GM23338 (cell line): ENCODE measurements around the gene NDST3. TPM values are rescaled to one million over a fixed set of nuclear protein-coding genes. Genes with fewer than 3 reads are reported as not detected.

Experiments used
- ATAC-seq: fragments of 200-7000 bp; cut with Tn5 transposase; 3 replicates; pipeline ENCODE4 v1.9.1; 2020
- DNase-seq: peaks from one replicate; pipeline ENCODE4 v3.0.0-alpha.2; 2015; ENCODE audit warnings: low spot score
- H2AFZ ChIP-seq: fragments of 200-600 bp; sonication (generic); 2 replicates; pipeline ENCODE4 v1.8.0; 2016; ENCODE audit warnings: antibody characterized with exemption, mild to moderate bottlenecking, moderate library complexity
- H3F3A ChIP-seq: fragments of 200-600 bp; sonication (generic); replicated peaks from 2 replicates; pipeline ENCODE4 v1.8.0; 2017; ENCODE audit warnings: antibody characterized with exemption, mixed run types, low read depth
- H3K27ac ChIP-seq: fragments of 200-600 bp; sonication (generic); 2 replicates; pipeline ENCODE4 v1.6.1; 2016; ENCODE audit warnings: low read depth
- H3K27me3 ChIP-seq: fragments of 200-600 bp; sonication (generic); 2 replicates; pipeline ENCODE4 v1.8.0; 2016; ENCODE audit warnings: mild to moderate bottlenecking, mixed run types, moderate library complexity; ENCODE audit not compliant: insufficient read depth
- H3K36me3 ChIP-seq: fragments of 200-600 bp; sonication (generic); 2 replicates; pipeline ENCODE4 v1.8.0; 2016; ENCODE audit warnings: mild to moderate bottlenecking; ENCODE audit not compliant: insufficient read depth
- H3K4me1 ChIP-seq: fragments of 200-600 bp; sonication (generic); 2 replicates; pipeline ENCODE4 v1.8.0; 2016; ENCODE audit warnings: mild to moderate bottlenecking, moderate library complexity; ENCODE audit not compliant: insufficient read depth
- H3K4me2 ChIP-seq: fragments of 200-600 bp; sonication (generic); 2 replicates; pipeline ENCODE4 v1.7.1; 2017; ENCODE audit warnings: mixed run types
- H3K4me3 ChIP-seq: fragments of 200-600 bp; sonication (generic); 2 replicates; pipeline ENCODE4 v1.6.1; 2016; ENCODE audit warnings: mixed run types
- H3K79me2 ChIP-seq: fragments of 200-600 bp; sonication (generic); replicated peaks from 2 replicates; pipeline ENCODE4 v1.8.0; 2017; ENCODE audit warnings: mild to moderate bottlenecking; ENCODE audit not compliant: insufficient read depth
- H3K9me2 ChIP-seq: fragments of 200-600 bp; sonication (generic); 2 replicates; pipeline ENCODE4 v1.8.0; 2017; ENCODE audit not compliant: insufficient read depth
- H4K20me1 ChIP-seq: fragments of 200-600 bp; sonication (generic); replicated peaks from 2 replicates; pipeline ENCODE4 v1.8.0; 2017; ENCODE audit warnings: mild to moderate bottlenecking; ENCODE audit not compliant: insufficient read depth
- H3K27ac Mint-ChIP-seq: 2 replicates; pipeline ENCODE4 v1.8.0; 2020; ENCODE audit warnings: inconsistent platforms, mild to moderate bottlenecking, moderate library complexity, mixed read lengths
- H3K27me3 Mint-ChIP-seq: 3 replicates; pipeline ENCODE4 v1.8.0; 2022; ENCODE audit warnings: low read depth, mild to moderate bottlenecking, moderate library complexity, mixed read lengths, inconsistent platforms; ENCODE audit not compliant: insufficient read depth, poor library complexity
- H3K36me3 Mint-ChIP-seq: 3 replicates; pipeline ENCODE4 v1.8.0; 2021; ENCODE audit warnings: low read depth, mild to moderate bottlenecking, inconsistent platforms, moderate library complexity, mixed read lengths
- H3K4me1 Mint-ChIP-seq: 3 replicates; pipeline ENCODE4 v1.8.0; 2020; ENCODE audit warnings: mild to moderate bottlenecking, inconsistent platforms, mixed read lengths
- H3K4me3 Mint-ChIP-seq: 3 replicates; pipeline ENCODE4 v1.8.0; 2021; ENCODE audit warnings: moderate library complexity, mild to moderate bottlenecking, inconsistent platforms, mixed read lengths
- H3K9me3 Mint-ChIP-seq: 3 replicates; pipeline ENCODE4 v1.8.0; 2020; ENCODE audit warnings: moderate library complexity, mild to moderate bottlenecking, inconsistent platforms, mixed read lengths
- EZH2 ChIP-seq: fragments of 200-600 bp; sonication (generic); IDR thresholded peaks from one replicate; pipeline ENCODE4 v1.8.0; 2017; ENCODE audit warnings: antibody characterized with exemption, mild to moderate bottlenecking, low read depth; ENCODE audit not compliant: unreplicated experiment
- JUNB ChIP-seq: IDR thresholded peaks from one replicate; pipeline ENCODE4 v1.6.1; 2016; ENCODE audit warnings: antibody characterized with exemption; ENCODE audit not compliant: unreplicated experiment
- NANOG ChIP-seq: IDR thresholded peaks from 2 replicates; pipeline ENCODE4 v1.6.1; 2016; ENCODE audit warnings: antibody characterized with exemption, borderline replicate concordance
- POLR2AphosphoS5 ChIP-seq: IDR thresholded peaks from 2 replicates; pipeline ENCODE4 v1.6.1; 2016; ENCODE audit warnings: antibody characterized with exemption, low read depth
- STAT1 ChIP-seq: IDR thresholded peaks from one replicate; pipeline ENCODE4 v1.6.1; 2016; ENCODE audit warnings: antibody characterized with exemption; ENCODE audit not compliant: unreplicated experiment
- ZNF114 ChIP-seq: fragments of 250-450 bp; sonication (Bioruptor Pico); IDR thresholded peaks from 2 replicates; pipeline ENCODE4 v1.5.0; 2020; ENCODE audit warnings: mild to moderate bottlenecking, moderate library complexity
- ZNF331 ChIP-seq: fragments of 250-450 bp; sonication (Bioruptor Pico); IDR thresholded peaks from 2 replicates; pipeline ENCODE4 v1.5.0; 2020; ENCODE audit warnings: low read depth, mild to moderate bottlenecking, moderate library complexity
- polyA plus RNA-seq: library from polyadenylated mRNA; unstranded; fragments of >200 nt; fragmentation: Nextera tagmentation; extraction: Ambion mirVana; gene quantifications from 2 replicates; pipeline ENCODE4 v1.2.1, GENCODE V29; 2016
- total RNA-seq: library from RNA; depleted of rRNA; stranded (reverse); fragments of >200 nt; shearing (Covaris generic); gene quantifications from 2 replicates; pipeline ENCODE4 v1.2.3, GENCODE V29; 2014
- TF ChIP-seq, protein P1 (sequence below): IDR thresholded peaks from 2 replicates; pipeline ENCODE4 v1.6.1; 2016; ENCODE audit warnings: antibody characterized with exemption
- TF ChIP-seq, protein P2 (sequence below), 2 experiments: fragments of 200-600 bp in 1 of 2; sonication (generic) in 1 of 2; conservative IDR thresholded peaks; 2 replicates each; pipeline versions ENCODE4 v1.5.1 to v1.6.1; 2016 to 2017; ENCODE audit warnings: antibody characterized with exemption in 2 of 2, low read depth in 2 of 2, mild to moderate bottlenecking in 2 of 2, moderate library complexity in 1 of 2
- TF ChIP-seq, protein P3 (sequence below): fragments of 250-450 bp; sonication (Bioruptor Pico); IDR thresholded peaks from 2 replicates; pipeline ENCODE4 v1.5.0; 2020; ENCODE audit warnings: mild to moderate bottlenecking, moderate library complexity

Gene NDST3
- total and polyA plus RNA-seq, 2 experiments from 2014 or later = 0.19 to 0.56 TPM

DNA sequence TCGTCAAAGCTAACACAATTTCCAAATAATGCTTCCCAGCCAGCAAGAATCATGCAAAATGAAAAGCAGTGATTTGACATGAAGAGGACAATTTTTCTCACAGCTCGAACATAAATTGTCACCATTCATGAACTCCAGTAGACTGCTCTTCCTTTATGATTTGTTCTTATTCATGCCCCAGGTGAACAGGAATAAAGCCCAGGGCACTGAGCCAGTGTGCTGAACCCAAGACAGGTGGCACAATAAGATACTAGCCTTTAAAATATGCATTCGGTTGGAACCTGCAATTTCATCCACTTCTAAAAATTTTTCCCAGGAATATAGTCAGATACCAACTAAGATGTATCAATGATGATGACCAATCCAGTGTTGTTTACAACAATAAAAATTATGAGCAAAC lies 178.8 kb downstream of the NDST3 start (continued):
- no peak for TF ChIP-seq ZNF114 (CRISPR knock-in tag)
- TF ChIP-seq, protein P1, sequence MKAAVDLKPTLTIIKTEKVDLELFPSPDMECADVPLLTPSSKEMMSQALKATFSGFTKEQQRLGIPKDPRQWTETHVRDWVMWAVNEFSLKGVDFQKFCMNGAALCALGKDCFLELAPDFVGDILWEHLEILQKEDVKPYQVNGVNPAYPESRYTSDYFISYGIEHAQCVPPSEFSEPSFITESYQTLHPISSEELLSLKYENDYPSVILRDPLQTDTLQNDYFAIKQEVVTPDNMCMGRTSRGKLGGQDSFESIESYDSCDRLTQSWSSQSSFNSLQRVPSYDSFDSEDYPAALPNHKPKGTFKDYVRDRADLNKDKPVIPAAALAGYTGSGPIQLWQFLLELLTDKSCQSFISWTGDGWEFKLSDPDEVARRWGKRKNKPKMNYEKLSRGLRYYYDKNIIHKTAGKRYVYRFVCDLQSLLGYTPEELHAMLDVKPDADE = no peak
- TF ChIP-seq POLR2AphosphoS5 = no peak
- TF ChIP-seq NANOG = no peak
- TF ChIP-seq STAT1 = no peak
- TF ChIP-seq, protein P2, sequence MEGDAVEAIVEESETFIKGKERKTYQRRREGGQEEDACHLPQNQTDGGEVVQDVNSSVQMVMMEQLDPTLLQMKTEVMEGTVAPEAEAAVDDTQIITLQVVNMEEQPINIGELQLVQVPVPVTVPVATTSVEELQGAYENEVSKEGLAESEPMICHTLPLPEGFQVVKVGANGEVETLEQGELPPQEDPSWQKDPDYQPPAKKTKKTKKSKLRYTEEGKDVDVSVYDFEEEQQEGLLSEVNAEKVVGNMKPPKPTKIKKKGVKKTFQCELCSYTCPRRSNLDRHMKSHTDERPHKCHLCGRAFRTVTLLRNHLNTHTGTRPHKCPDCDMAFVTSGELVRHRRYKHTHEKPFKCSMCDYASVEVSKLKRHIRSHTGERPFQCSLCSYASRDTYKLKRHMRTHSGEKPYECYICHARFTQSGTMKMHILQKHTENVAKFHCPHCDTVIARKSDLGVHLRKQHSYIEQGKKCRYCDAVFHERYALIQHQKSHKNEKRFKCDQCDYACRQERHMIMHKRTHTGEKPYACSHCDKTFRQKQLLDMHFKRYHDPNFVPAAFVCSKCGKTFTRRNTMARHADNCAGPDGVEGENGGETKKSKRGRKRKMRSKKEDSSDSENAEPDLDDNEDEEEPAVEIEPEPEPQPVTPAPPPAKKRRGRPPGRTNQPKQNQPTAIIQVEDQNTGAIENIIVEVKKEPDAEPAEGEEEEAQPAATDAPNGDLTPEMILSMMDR (conservative IDR thresholded peaks at IDR 0.05; ENCODE audit: low read depth in 2 of 2) = no peak
- no peak for TF ChIP-seq ZNF331
- no peak for TF ChIP-seq JUNB

DNA sequence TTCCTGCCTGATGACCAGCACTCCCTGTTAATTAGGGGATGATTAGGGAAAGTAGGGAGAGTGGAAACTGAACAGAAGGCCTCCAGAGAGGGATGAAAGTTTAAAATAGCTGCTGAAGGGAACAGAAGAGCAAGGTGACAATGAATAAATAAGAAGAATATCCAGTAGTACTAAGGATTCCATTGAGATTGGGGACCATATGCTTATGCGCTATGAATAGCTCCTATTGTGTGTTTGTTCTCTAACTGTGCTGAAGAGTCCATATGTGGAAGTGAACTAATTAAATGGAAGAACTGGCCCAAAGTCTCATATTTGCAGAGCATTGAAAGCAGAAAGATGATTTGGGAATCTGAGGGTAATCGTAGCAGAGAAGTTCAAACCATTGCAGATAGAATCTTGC lies 181.5 kb downstream of the NDST3 start:
- Histone ChIP-seq H3K27ac (no peak overlapping the region), H4K20me1 (no peaks in the 10 kb centered on the region), H3K36me3 (no peaks in the 10 kb centered on the region), H3K4me2 (no peak overlapping the region), H3K4me1 (no peaks in the 10 kb centered on the region), H3K27me3 (no peaks in the 10 kb centered on the region), H3F3A (no peaks in the 10 kb centered on the region), H3K4me3 (no peak overlapping the region), H2AFZ (no peak overlapping the region), H3K79me2 (no peaks in the 10 kb centered on the region), H3K9me2 (peaks cover 7% of the 10 kb centered on the region; the same call in 1 of the 2 replicates)
- Mint-ChIP-seq H3K4me3 (no peak overlapping the region), H3K9me3 (no peaks in the 10 kb centered on the region), H3K36me3 (no peaks in the 10 kb centered on the region), H3K27ac (no peak overlapping the region), H3K4me1 (no peaks in the 10 kb centered on the region), H3K27me3 (no peaks in the 10 kb centered on the region)
- ATAC-seq (no peak), DNase-seq (no peak)
- TF ChIP-seq JUNB (no peak), POLR2AphosphoS5 (no peak)

DNA sequence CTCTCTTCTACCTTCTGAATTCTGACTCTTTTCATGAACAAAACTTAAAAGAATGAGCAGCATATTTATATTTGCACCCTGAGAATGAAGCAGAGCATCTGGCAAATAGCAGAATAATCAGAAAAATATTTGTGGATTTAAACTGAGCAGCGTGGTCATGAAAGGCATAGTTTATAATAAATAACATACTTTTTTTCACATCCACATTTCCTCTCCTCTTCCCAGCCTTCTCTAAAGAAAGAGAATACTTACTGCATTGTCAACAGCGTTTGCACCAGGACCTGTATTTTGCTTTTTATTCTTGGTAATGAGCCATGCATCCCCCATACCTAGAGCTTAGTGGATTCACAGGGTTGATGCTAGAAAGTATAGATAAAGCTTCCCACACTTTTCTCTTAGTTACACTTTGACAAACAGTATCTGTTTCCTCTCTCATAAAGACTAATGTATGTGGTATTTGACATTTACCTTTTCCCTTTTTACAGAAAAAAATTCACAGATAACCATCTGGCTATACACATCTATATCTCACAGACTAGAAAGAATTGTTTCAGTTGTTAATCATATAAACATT lies 187.0 kb downstream of the NDST3 start:
- no peak overlapping the region for H3K27ac ChIP-seq
- H3F3A ChIP-seq = no peaks in the 10 kb centered on the region
- H3K9me3 Mint-ChIP-seq = no peaks in the 10 kb centered on the region
- H3K79me2 ChIP-seq = no peaks in the 10 kb centered on the region
- H3K27me3 Mint-ChIP-seq = no peaks in the 10 kb centered on the region
- H3K27me3 ChIP-seq = no peaks in the 10 kb centered on the region
- no peak overlapping the region for H3K4me3 ChIP-seq
- no peaks in the 10 kb centered on the region for H3K9me2 ChIP-seq
- no peaks in the 10 kb centered on the region for H4K20me1 ChIP-seq
- ATAC-seq (no peak), DNase-seq (no peak)
- H3K36me3 Mint-ChIP-seq = no peaks in the 10 kb centered on the region
- H3K4me1 ChIP-seq = no peaks in the 10 kb centered on the region
- H3K4me2 ChIP-seq = no peak overlapping the region
- no peaks in the 10 kb centered on the region for H3K4me1 Mint-ChIP-seq
- no peak overlapping the region for H2AFZ ChIP-seq
- no peak overlapping the region for H3K4me3 Mint-ChIP-seq
- no peak overlapping the region; the same call in 1 of the 2 replicates for H3K27ac Mint-ChIP-seq
- H3K36me3 ChIP-seq = no peaks in the 10 kb centered on the region
- TF ChIP-seq ZNF331 (no peak), NANOG (no peak), POLR2AphosphoS5 (no peak), EZH2 (no peak), STAT1 (no peak)
- TF ChIP-seq, protein P3, sequence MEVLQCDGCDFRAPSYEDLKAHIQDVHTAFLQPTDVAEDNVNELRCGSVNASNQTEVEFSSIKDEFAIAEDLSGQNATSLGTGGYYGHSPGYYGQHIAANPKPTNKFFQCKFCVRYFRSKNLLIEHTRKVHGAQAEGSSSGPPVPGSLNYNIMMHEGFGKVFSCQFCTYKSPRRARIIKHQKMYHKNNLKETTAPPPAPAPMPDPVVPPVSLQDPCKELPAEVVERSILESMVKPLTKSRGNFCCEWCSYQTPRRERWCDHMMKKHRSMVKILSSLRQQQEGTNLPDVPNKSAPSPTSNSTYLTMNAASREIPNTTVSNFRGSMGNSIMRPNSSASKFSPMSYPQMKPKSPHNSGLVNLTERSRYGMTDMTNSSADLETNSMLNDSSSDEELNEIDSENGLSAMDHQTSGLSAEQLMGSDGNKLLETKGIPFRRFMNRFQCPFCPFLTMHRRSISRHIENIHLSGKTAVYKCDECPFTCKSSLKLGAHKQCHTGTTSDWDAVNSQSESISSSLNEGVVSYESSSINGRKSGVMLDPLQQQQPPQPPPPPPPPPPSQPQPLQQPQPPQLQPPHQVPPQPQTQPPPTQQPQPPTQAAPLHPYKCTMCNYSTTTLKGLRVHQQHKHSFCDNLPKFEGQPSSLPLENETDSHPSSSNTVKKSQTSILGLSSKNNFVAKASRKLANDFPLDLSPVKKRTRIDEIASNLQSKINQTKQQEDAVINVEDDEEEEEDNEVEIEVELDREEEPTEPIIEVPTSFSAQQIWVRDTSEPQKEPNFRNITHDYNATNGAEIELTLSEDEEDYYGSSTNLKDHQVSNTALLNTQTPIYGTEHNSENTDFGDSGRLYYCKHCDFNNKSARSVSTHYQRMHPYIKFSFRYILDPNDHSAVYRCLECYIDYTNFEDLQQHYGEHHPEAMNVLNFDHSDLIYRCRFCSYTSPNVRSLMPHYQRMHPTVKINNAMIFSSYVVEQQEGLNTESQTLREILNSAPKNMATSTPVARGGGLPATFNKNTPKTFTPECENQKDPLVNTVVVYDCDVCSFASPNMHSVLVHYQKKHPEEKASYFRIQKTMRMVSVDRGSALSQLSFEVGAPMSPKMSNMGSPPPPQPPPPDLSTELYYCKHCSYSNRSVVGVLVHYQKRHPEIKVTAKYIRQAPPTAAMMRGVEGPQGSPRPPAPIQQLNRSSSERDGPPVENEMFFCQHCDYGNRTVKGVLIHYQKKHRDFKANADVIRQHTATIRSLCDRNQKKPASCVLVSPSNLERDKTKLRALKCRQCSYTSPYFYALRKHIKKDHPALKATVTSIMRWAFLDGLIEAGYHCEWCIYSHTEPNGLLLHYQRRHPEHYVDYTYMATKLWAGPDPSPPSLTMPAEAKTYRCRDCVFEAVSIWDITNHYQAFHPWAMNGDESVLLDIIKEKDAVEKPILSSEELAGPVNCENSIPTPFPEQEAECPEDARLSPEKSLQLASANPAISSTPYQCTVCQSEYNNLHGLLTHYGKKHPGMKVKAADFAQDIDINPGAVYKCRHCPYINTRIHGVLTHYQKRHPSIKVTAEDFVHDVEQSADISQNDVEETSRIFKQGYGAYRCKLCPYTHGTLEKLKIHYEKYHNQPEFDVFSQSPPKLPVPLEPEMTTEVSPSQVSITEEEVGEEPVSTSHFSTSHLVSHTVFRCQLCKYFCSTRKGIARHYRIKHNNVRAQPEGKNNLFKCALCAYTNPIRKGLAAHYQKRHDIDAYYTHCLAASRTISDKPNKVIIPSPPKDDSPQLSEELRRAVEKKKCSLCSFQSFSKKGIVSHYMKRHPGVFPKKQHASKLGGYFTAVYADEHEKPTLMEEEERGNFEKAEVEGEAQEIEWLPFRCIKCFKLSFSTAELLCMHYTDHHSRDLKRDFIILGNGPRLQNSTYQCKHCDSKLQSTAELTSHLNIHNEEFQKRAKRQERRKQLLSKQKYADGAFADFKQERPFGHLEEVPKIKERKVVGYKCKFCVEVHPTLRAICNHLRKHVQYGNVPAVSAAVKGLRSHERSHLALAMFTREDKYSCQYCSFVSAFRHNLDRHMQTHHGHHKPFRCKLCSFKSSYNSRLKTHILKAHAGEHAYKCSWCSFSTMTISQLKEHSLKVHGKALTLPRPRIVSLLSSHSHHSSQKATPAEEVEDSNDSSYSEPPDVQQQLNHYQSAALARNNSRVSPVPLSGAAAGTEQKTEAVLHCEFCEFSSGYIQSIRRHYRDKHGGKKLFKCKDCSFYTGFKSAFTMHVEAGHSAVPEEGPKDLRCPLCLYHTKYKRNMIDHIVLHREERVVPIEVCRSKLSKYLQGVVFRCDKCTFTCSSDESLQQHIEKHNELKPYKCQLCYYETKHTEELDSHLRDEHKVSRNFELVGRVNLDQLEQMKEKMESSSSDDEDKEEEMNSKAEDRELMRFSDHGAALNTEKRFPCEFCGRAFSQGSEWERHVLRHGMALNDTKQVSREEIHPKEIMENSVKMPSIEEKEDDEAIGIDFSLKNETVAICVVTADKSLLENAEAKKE (CRISPR knock-in tag) = no peak
